ENCODE results near the gene TMCC2. TPM values are rescaled to one million over a fixed set of nuclear protein-coding genes. Genes with fewer than 3 reads are reported as not detected.

TMCC2 gene
- total and polyA plus RNA-seq, 2 of the 4 experiments (the other 2 are of a cell fraction), result 2.0 to 4.2 TPM

GRCh38 chr1:205250699-205251098, 23.0 kb downstream of the TMCC2 start:
- no peaks in the 10 kb centered on the region for H3K9me3 ChIP-seq (ENCODE audit: control insufficient read depth, insufficient read depth, low read length)
- H2BK120ac ChIP-seq (ENCODE audit: low read depth, low read length), result no peak overlapping the region
- in situ Hi-C loops (cut with MboI; ENCODE audit: low sequenced_read_pairs), result loop anchor here (25.0 kb wide), 1 partner anchor 438 kb away; no protein-coding TSS in a partner anchor
- H3K36me3 ChIP-seq (ENCODE audit: control insufficient read depth, insufficient read depth, low read length), result no peaks in the 10 kb centered on the region
- no peak overlapping the region for H4K5ac ChIP-seq (ENCODE audit: low read depth, low read length)
- POLR2A ChIA-PET (ENCODE audit: unreplicated experiment), result no interaction called here
- peaks cover 6 to 8% of the 10 kb centered on the region in 2 experiments; a peak in 2 of 4 replicates for H3K79me1 ChIP-seq (ENCODE audit: low read depth in 1 of 2, low read length in 2 of 2)
- CTCF ChIA-PET, result no interaction called here
- H3K14ac ChIP-seq (replicated peaks; ENCODE audit: low read depth, low read length), result no peak overlapping the region
- no peak overlapping the region for H2AFZ ChIP-seq (replicated peaks; ENCODE audit: low read length, poor library complexity)
- no peak overlapping the region for H3K4ac ChIP-seq (ENCODE audit: low read depth, low read length)
- H3K23ac ChIP-seq (ENCODE audit: low read depth, low read length), result no peak overlapping the region
- dilution Hi-C loops (cut with HindIII; ENCODE audit: low sequenced_read_pairs, unreplicated experiment), result no loop called here
- H3K4me2 ChIP-seq (ENCODE audit: low read depth, low read length), result no peak overlapping the region
- 0 out of 2 replicates have a peak, but pooled peaks cover 3% of the 10 kb centered on the region for H4K20me1 ChIP-seq (ENCODE audit: insufficient read depth, low read length)
- no peak overlapping the region for H4K91ac ChIP-seq (ENCODE audit: insufficient read depth, low read depth, low read length)
- peaks cover 12% of the 10 kb centered on the region for H3K9me1 ChIP-seq (ENCODE audit: insufficient read depth, low read length)
- H3K18ac ChIP-seq (ENCODE audit: low read depth, low read length), result no peak overlapping the region
- intact Hi-C loops (cut with micrococcal nuclease), result no loop called here
- no peak overlapping the region for H3K56ac ChIP-seq (ENCODE audit: extremely low read depth, insufficient read depth, low read length)
- H3K4me1 ChIP-seq (ENCODE audit: control insufficient read depth, insufficient read depth, low read length), result peaks cover 21% of the 10 kb centered on the region
- no peak overlapping the region for H3K4me3 ChIP-seq (ENCODE audit: insufficient read depth, low read depth, low read length)
- H2BK20ac ChIP-seq (ENCODE audit: low read depth, low read length), result no peak overlapping the region
- H2BK5ac ChIP-seq (ENCODE audit: low read depth, low read length, poor library complexity, severe bottlenecking), result no peak overlapping the region
- no peak overlapping the region for H2AK9ac ChIP-seq (replicated peaks; ENCODE audit: low read depth, low read length, poor library complexity)
- no peak for DNase-seq
- H3K9ac ChIP-seq (ENCODE audit: low read depth, low read length), result no peak overlapping the region
- no peak for ATAC-seq (ENCODE audit: low read depth)
- H2BK15ac ChIP-seq (ENCODE audit: low read depth, low read length), result no peak overlapping the region
- TF ChIP-seq FOS (IDR thresholded peaks at IDR 0.05; ENCODE audit: low read depth, low read length) (no peak), RFX5 (IDR thresholded peaks at IDR 0.05; ENCODE audit: low read depth, low read length) (no peak), CEBPB (IDR thresholded peaks at IDR 0.05; ENCODE audit: low read depth, low read length) (no peak), RCOR1 (IDR thresholded peaks at IDR 0.05; ENCODE audit: insufficient replicate concordance, low read length) (no peak), RAD21 (IDR thresholded peaks at IDR 0.05; ENCODE audit: low read length) (no peak), CHD1 (IDR thresholded peaks at IDR 0.05; ENCODE audit: low read depth, low read length) (no peak), MXI1 (IDR thresholded peaks at IDR 0.05; ENCODE audit: borderline replicate concordance, low read depth, low read length) (no peak), SMC3 (IDR thresholded peaks at IDR 0.05; ENCODE audit: low read depth, low read length) (no peak), MAFK (IDR thresholded peaks at IDR 0.05; ENCODE audit: low read depth, low read length) (no peak), ELK1 (IDR thresholded peaks at IDR 0.05; ENCODE audit: borderline replicate concordance, low read depth, low read length) (no peak)
- 51% methylated on average over 3 of the region's 6 CpGs; no CpG with 5 or more reads in 1 of the 2 experiments for WGBS, 2 experiments (ENCODE audit: extremely low coverage in 2 of 2, insufficient read length in 1 of 2)
- no peaks in the 10 kb centered on the region for H3K27me3 ChIP-seq (ENCODE audit: control insufficient read depth, insufficient read depth, low read length)
- H2AK5ac ChIP-seq (ENCODE audit: low read depth, low read length), result no peak overlapping the region
- H4K8ac ChIP-seq (ENCODE audit: low read depth in 2 of 2, low read length in 2 of 2), result no peak overlapping the region
- no peak overlapping the region for H3K27ac ChIP-seq (ENCODE audit: insufficient read depth, low read length)
- no TSS peak for BruUV-seq (replicated peaks)
